Activated T-cell treated with anti-CD3 and anti-CD28 coated beads, Interleukin-2, amount 50 U/mL, for 72 hours (primary cell): ENCODE measurements around the gene GBGT1. TPM values are rescaled to one million over a fixed set of nuclear protein-coding genes. Genes with fewer than 3 reads are reported as not detected.

ENCODE experiments used
- ATAC-seq, 2 donors: fragments of 150-1000 bp; cut with Tn5 transposase; replicated peaks in 1 of 2; 2 replicates each; pipeline ENCODE4 v1.10.0; 2021; ENCODE audit warnings: moderate library complexity in 2 of 2, mild to moderate bottlenecking in 1 of 2
- DNase-seq, 2 donors: peaks; one replicate each; pipeline ENCODE4 v3.0.0; 2021 to 2022; ENCODE audit warnings: mixed read lengths in 1 of 2
- H3K27ac Mint-ChIP-seq: one replicate; pipeline ENCODE4 v1.8.0; 2022; ENCODE audit warnings: mild to moderate bottlenecking, moderate library complexity, mixed read lengths
- H3K27me3 Mint-ChIP-seq: one replicate; pipeline ENCODE4 v1.8.0; 2022; ENCODE audit warnings: low read depth, mixed read lengths
- H3K36me3 Mint-ChIP-seq, 2 donors: one replicate each; pipeline ENCODE4 v1.8.0; 2022; ENCODE audit warnings: mixed read lengths in 2 of 2, mild to moderate bottlenecking in 1 of 2; ENCODE audit not compliant: insufficient read depth in 2 of 2
- H3K4me1 Mint-ChIP-seq: one replicate; pipeline ENCODE4 v1.8.0; 2022; ENCODE audit warnings: low read depth, mixed read lengths
- H3K4me3 Mint-ChIP-seq, 2 donors: one replicate each; pipeline ENCODE4 v1.8.0; 2022; ENCODE audit warnings: mild to moderate bottlenecking in 2 of 2, mixed read lengths in 2 of 2, moderate library complexity in 2 of 2
- H3K9me3 Mint-ChIP-seq, 2 donors: one replicate each; pipeline ENCODE4 v1.8.0; 2022; ENCODE audit warnings: mixed read lengths in 2 of 2
- total RNA-seq, 2 donors: library from RNA; stranded (reverse); gene quantifications; one replicate each; pipeline ENCODE4 v1.2.3, GENCODE V29; 2022

The GBGT1 gene
- total RNA-seq, 2 donors from 2014 or later = 0.86 to 2.0 TPM

GRCh38 chr9:133142684-133143622 is 20.8 kb downstream of the GBGT1 start:
- Mint-ChIP-seq H3K4me1 (peaks cover 71% of the 10 kb centered on the region), H3K27me3 (no peaks in the 10 kb centered on the region), H3K36me3 (no peaks in the 10 kb centered on the region), H3K9me3 (no peaks in the 10 kb centered on the region), H3K27ac (peak overlapping the region; percentile 56), H3K4me3 (peak overlapping the region; percentile 64 to 78)
- DNase-seq (peak; percentile 64 to 66), ATAC-seq (peak in 1 of 2 donors; percentile 24)

DNA sequence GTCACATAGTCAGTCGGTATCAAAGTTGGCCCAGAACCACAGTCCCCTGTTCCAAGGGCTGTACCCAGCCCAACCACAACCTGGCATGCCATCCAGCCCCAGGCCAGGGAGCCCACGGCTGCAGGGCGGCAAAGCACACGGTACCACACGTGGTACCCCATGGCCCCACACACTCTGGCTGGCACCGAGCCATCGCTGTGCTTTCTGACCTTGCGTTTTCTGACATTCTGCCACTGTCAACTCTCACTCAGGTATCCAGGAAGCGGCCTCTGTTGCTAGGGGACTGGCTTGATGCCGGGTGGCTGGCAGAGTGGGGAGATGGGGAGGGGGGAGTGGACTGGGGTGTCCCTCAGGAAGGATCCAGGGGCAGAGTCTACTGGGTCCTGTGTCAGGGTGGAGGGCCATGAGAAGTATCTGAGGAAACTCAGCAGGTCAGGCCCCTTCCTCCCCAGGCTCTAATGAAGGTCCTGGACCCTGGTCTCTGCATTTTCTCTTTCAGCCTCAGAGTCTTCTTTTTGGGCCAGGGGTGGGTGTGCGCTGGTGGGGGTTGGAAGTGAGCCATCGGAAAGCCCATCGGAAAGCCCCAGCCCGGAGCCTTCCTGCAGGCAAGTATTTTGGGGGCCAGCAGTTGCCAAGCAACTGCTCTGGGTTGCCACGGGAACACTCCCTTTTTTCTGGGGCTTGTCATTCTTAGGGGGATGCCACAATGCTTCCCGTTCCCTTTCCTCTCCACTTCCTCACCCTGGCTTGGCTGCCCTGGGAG is 21.7 kb downstream of the GBGT1 start:
- Mint-ChIP-seq H3K27ac (peak overlapping the region; percentile 56), H3K9me3 (no peaks in the 10 kb centered on the region), H3K36me3 (no peaks in the 10 kb centered on the region), H3K4me1 (peaks cover 69% of the 10 kb centered on the region), H3K4me3 (peak overlapping the region; percentile 64 to 78), H3K27me3 (no peaks in the 10 kb centered on the region)
- ATAC-seq (peak; percentile 14 to 37), DNase-seq (peak; percentile 72 to 79)

- ATAC-seq (no peak), DNase-seq (no peak)
- H3K4me1 Mint-ChIP-seq = peaks cover 79% of the 10 kb centered on the region
- H3K9me3 Mint-ChIP-seq = no peaks in the 10 kb centered on the region
- H3K27me3 Mint-ChIP-seq = no peaks in the 10 kb centered on the region
- peaks cover 0 to 3% of the 10 kb centered on the region in 2 donors for H3K36me3 Mint-ChIP-seq
- H3K4me3 Mint-ChIP-seq = no peak overlapping the region
- no peak overlapping the region for H3K27ac Mint-ChIP-seq
These were observed 23.1 kb downstream of the GBGT1 start for GRCh38 chr9:133140606-133141005.

- DNase-seq (no peak), ATAC-seq (no peak)
- no peaks in the 10 kb centered on the region for H3K27me3 Mint-ChIP-seq
- H3K4me1 Mint-ChIP-seq = peaks cover 79% of the 10 kb centered on the region
- H3K9me3 Mint-ChIP-seq = no peaks in the 10 kb centered on the region
- H3K4me3 Mint-ChIP-seq = no peak overlapping the region
- H3K27ac Mint-ChIP-seq = no peak overlapping the region
- peaks cover 0 to 3% of the 10 kb centered on the region in 2 donors for H3K36me3 Mint-ChIP-seq
These were observed 23.6 kb downstream of the GBGT1 start for GRCh38 chr9:133140174-133140505.

DNA sequence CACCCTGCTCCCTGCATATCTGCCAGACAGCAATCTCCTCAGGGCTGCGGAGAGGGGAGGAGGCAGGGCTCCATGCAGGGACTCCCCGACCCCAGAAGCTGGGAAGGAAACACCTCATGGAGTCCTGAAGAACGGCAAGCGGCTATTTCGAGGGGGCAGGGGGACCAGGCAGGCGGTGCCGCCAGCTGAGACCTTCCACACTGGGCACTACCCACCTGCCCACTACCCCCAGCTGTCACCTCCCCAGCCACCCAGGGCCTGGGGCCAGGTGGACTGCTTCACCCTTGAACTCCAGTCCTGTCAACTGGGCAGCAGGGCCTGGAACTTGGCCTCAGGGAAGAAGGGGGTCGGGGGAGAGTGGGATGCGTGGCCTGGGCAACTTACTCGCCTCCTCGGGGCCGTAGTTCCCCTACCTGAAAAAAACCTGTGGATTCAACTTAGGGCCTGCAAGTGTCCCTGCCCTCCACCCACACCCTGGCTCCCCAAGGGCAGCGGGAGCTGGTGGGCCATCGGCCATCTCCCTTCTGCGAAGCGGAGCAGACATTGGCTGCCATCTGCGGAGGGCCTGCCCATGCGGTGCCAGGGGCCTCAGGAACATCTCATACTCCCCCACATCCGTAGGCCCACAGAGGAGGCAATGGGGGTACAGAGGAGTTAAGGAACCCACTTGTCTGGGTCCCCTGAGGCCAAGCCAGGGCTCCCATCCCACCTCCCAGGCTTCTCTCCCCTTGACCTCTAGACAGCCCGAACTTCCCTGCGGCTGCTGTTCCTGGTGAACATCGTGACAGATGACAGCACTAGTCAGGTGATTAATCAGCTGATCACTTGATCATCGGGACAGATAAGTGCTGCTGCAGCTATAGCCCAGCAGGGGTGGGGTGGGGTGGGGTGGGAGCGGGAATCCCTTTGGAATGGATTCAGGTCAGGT is 24.2 kb downstream of the GBGT1 start:
- Mint-ChIP-seq H3K9me3 (no peaks in the 10 kb centered on the region), H3K4me1 (peaks cover 79% of the 10 kb centered on the region), H3K4me3 (no peak overlapping the region), H3K36me3 (peaks cover 0 to 3% of the 10 kb centered on the region in 2 donors), H3K27me3 (no peaks in the 10 kb centered on the region), H3K27ac (no peak overlapping the region)
- DNase-seq = no peak
- no peak for ATAC-seq

DNA sequence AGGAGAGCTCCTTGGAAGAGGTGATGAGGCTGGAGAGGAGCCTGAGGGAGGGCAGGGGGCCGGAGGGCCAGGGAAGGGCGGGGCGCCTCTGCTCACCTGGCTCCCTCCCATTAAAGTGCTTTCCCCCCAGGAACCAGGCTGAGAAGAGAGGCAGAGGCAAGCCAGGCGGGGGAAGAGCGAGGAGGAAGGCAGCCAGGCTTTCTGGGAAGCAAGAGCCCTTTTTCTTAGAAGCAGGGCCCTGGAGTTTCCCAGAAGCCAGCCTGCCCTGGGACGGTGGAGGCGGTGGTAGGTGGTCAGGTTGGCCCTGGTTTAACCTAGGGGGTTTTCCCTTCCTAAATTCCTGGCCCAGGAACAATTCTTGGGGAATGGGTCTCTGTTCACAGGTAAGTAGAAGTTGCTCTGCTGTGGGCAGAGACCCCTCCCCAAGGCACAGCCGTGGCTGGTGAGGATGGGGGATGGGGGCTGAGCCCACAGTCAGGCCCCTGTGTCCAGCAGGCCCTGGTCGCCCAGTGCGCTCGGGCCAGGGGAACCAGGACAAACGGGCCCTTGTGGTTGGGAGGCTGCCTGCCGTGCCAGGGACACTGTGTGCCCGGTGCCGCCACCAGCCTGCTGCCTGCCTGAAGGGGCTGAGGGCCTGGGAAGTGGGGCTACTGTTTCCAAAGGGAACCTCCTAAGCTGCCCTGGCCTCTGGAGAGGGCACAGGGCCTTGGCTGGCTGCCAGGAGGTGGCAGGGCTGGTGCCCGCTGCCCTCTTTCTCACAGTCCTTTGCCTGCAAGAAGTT is 26.1 kb downstream of the GBGT1 start:
- H3K4me1 Mint-ChIP-seq = peaks cover 80% of the 10 kb centered on the region
- no peaks in the 10 kb centered on the region for H3K9me3 Mint-ChIP-seq
- peak in 1 of 2 donors; percentile 40 for DNase-seq
- H3K27ac Mint-ChIP-seq = peak overlapping the region; percentile 83
- H3K27me3 Mint-ChIP-seq = no peaks in the 10 kb centered on the region
- peak overlapping the region; percentile 23 to 52 for H3K4me3 Mint-ChIP-seq
- no peak for ATAC-seq
- H3K36me3 Mint-ChIP-seq = peaks cover 0 to 3% of the 10 kb centered on the region in 2 donors

- Mint-ChIP-seq H3K27me3 (no peaks in the 10 kb centered on the region), H3K36me3 (peaks cover 0 to 3% of the 10 kb centered on the region in 2 donors)
These were observed 28.5 kb downstream of the GBGT1 start for GRCh38 chr9:133135146-133135745.

GRCh38 chr9:133134388-133135145 is 29.1 kb downstream of the GBGT1 start:
- DNase-seq (peak in 1 of 2 donors; percentile 54), ATAC-seq (peak; percentile 16 to 28)
- Mint-ChIP-seq H3K27ac (peak overlapping the region; percentile 99), H3K4me1 (peaks cover 85% of the 10 kb centered on the region), H3K36me3 (peaks cover 0 to 3% of the 10 kb centered on the region in 2 donors), H3K9me3 (no peaks in the 10 kb centered on the region), H3K27me3 (no peaks in the 10 kb centered on the region), H3K4me3 (peak overlapping the region; percentile 80 to 85)

More at GRCh38 chr9:133135146-133135745, 28.5 kb downstream of the GBGT1 start:
- ATAC-seq (peak; percentile 61 to 70), DNase-seq (peak; percentile 88 to 93)
- H3K4me1 Mint-ChIP-seq = peaks cover 81% of the 10 kb centered on the region
- peak overlapping the region; percentile 99 for H3K27ac Mint-ChIP-seq
- peak overlapping the region; percentile 80 to 85 for H3K4me3 Mint-ChIP-seq
- no peaks in the 10 kb centered on the region for H3K9me3 Mint-ChIP-seq

GRCh38 chr9:133133681-133134387 is 29.9 kb downstream of the GBGT1 start:
- H3K4me3 Mint-ChIP-seq = peak overlapping the region; percentile 80 to 85
- H3K27me3 Mint-ChIP-seq = no peaks in the 10 kb centered on the region
- peak; percentile 83 to 90 for ATAC-seq
- H3K27ac Mint-ChIP-seq = peak overlapping the region; percentile 99
- peaks cover 85% of the 10 kb centered on the region for H3K4me1 Mint-ChIP-seq
- H3K9me3 Mint-ChIP-seq = no peaks in the 10 kb centered on the region
- DNase-seq = peak; percentile 89 to 94
- peaks cover 0 to 3% of the 10 kb centered on the region in 2 donors for H3K36me3 Mint-ChIP-seq

GRCh38 chr9:133132174-133132573 is 31.5 kb downstream of the GBGT1 start:
- no peak for DNase-seq
- no peaks in the 10 kb centered on the region for H3K27me3 Mint-ChIP-seq
- no peaks in the 10 kb centered on the region for H3K9me3 Mint-ChIP-seq
- peak overlapping the region; percentile 84 to 85 for H3K4me3 Mint-ChIP-seq
- H3K36me3 Mint-ChIP-seq = peaks cover 0 to 3% of the 10 kb centered on the region in 2 donors
- ATAC-seq = no peak
- peaks cover 82% of the 10 kb centered on the region for H3K4me1 Mint-ChIP-seq
- peak overlapping the region; percentile 96 for H3K27ac Mint-ChIP-seq
